Calu3 (cell line): ENCODE results near the gene HAO1. TPM values are rescaled to one million over a fixed set of nuclear protein-coding genes. Genes with fewer than 3 reads are reported as not detected.
"Not testable (repeated sequence)": the region's sequence is repeated elsewhere in the genome, so short reads cannot be mapped to it uniquely, and the experiment has no call there.

Experiments
- BruUV-seq: library from RNA; stranded (reverse); fragments of 400-500 nt; replicated peaks from 2 replicates; lab custom pipeline; 2021; lab: Mats Ljungman, UMichigan
- CTCF ChIA-PET: fragments of 300-600 bp; sonication (Branson Sonifier 250); formaldehyde crosslinking; loops from one replicate; lab custom pipeline; 2022; ENCODE audit warnings: antibody characterized with exemption; lab: Charles Lee
- DNase-seq: peaks from one replicate; pipeline ENCODE4 v3.0.0; 2022
- H3K27ac Mint-ChIP-seq: one replicate; pipeline ENCODE4 v1.8.0; 2022; ENCODE audit warnings: mixed read lengths; ENCODE audit not compliant: unreplicated experiment
- H3K27me3 Mint-ChIP-seq: one replicate; pipeline ENCODE4 v1.8.0; 2022; ENCODE audit warnings: mixed read lengths; ENCODE audit not compliant: unreplicated experiment
- H3K36me3 Mint-ChIP-seq: one replicate; pipeline ENCODE4 v1.8.0; 2022; ENCODE audit warnings: mild to moderate bottlenecking, moderate library complexity, mixed read lengths; ENCODE audit not compliant: insufficient read depth, unreplicated experiment
- H3K4me1 Mint-ChIP-seq: one replicate; pipeline ENCODE4 v1.8.0; 2022; ENCODE audit warnings: mild to moderate bottlenecking, low read depth, mixed read lengths; ENCODE audit not compliant: unreplicated experiment
- H3K4me3 Mint-ChIP-seq: one replicate; pipeline ENCODE4 v1.8.0; 2022; ENCODE audit warnings: mild to moderate bottlenecking, low read depth, moderate library complexity, mixed read lengths; ENCODE audit not compliant: unreplicated experiment
- H3K9me3 Mint-ChIP-seq: one replicate; pipeline ENCODE4 v1.8.0; 2022; ENCODE audit warnings: low read depth, mixed read lengths; ENCODE audit not compliant: unreplicated experiment
- intact Hi-C: fragments of 100-400 bp; cut with micrococcal nuclease; formaldehyde crosslinking; loops from one replicate; pipeline ENCODE4 v1.10.0; 2022; ENCODE audit not compliant: unreplicated experiment
- total RNA-seq: library from RNA; stranded (reverse); gene quantifications from 2 replicates; pipeline ENCODE4 v1.2.3, GENCODE V29; 2022
- TF ChIP-seq, protein P1 (sequence below): fragments of 200-600 bp; IDR thresholded peaks from one replicate; pipeline ENCODE4 v1.8.0; 2022; ENCODE audit warnings: antibody characterized with exemption; ENCODE audit not compliant: unreplicated experiment

The HAO1 gene
- total RNA-seq, 1 experiment from 2014 or later, result not detected

DNA sequence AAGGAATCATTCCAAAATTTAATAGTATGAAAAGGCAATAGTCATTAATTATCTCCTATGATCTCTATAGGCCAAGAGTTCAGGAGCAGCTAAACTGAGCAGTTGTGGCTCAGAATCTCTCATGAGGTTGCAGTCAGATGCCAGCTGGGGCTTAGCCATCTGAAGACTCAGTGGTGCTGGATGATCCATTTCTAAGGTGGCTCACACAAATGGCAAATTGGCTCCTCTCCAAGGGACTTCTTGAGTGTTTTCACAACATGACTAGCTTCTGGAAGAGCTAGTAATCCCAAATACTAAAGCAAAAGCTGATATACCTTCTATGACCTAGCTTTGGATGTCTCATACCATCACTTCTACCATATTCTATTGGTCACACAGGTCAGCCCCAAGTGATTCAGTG, 104.2 kb downstream of the HAO1 start:
- TF ChIP-seq, protein P1, sequence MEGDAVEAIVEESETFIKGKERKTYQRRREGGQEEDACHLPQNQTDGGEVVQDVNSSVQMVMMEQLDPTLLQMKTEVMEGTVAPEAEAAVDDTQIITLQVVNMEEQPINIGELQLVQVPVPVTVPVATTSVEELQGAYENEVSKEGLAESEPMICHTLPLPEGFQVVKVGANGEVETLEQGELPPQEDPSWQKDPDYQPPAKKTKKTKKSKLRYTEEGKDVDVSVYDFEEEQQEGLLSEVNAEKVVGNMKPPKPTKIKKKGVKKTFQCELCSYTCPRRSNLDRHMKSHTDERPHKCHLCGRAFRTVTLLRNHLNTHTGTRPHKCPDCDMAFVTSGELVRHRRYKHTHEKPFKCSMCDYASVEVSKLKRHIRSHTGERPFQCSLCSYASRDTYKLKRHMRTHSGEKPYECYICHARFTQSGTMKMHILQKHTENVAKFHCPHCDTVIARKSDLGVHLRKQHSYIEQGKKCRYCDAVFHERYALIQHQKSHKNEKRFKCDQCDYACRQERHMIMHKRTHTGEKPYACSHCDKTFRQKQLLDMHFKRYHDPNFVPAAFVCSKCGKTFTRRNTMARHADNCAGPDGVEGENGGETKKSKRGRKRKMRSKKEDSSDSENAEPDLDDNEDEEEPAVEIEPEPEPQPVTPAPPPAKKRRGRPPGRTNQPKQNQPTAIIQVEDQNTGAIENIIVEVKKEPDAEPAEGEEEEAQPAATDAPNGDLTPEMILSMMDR, result no peak
- no peak for DNase-seq
- intact Hi-C loops, result no loop called here
- Mint-ChIP-seq H3K36me3 (no peaks in the 10 kb centered on the region), H3K9me3 (no peaks in the 10 kb centered on the region), H3K4me1 (peaks cover 15% of the 10 kb centered on the region), H3K4me3 (no peak overlapping the region), H3K27me3 (no peaks in the 10 kb centered on the region), H3K27ac (no peak overlapping the region)
- CTCF ChIA-PET, result no interaction called here
- no TSS peak for BruUV-seq

GRCh38 chr20:7834441-7834840, 105.8 kb downstream of the HAO1 start:
- H3K4me1 Mint-ChIP-seq, H3K4me3 Mint-ChIP-seq, H3K36me3 Mint-ChIP-seq, BruUV-seq, DNase-seq, H3K9me3 Mint-ChIP-seq, intact Hi-C loops, CTCF ChIA-PET, H3K27ac Mint-ChIP-seq, H3K27me3 Mint-ChIP-seq: not testable (repeated sequence)

Other genes with a start within 250 kb of the HAO1 start
- gene TMX4, start 79.3 kb upstream of the HAO1 start, total RNA-seq, result 16.3 and 21.2 TPM in 2 replicates
- 6.0 and 7.6 TPM in 2 replicates for gene PLCB1, start 191.8 kb upstream of the HAO1 start, total RNA-seq